ENCODE measurements around the gene TMEM139. TPM values are rescaled to one million over a fixed set of nuclear protein-coding genes. Genes with fewer than 3 reads are reported as not detected.

Gene TMEM139
- polyA plus RNA-seq, 1 of the 3 experiments (the other 2 are of a cell fraction), result 0.05 TPM

- Histone ChIP-seq H3K9me3 (peaks cover 11% of the 10 kb centered on the region; the same call in 1 of the 2 replicates), H3F3A (replicated peaks; ENCODE audit: insufficient read depth) (no peaks in the 10 kb centered on the region), H3K4me3 (ENCODE audit: low read depth in 2 of 2, low read length in 1 of 2) (no peak overlapping the region), H3K4me2 (no peak overlapping the region), H3K36me3 (replicated peaks in 1 of 2; ENCODE audit: control insufficient read depth in 1 of 2, insufficient read depth in 2 of 2, low read length in 1 of 2) (no peaks in the 10 kb centered on the region), H4K20me1 (ENCODE audit: insufficient read depth) (no peaks in the 10 kb centered on the region), H3K79me2 (ENCODE audit: insufficient read depth) (no peaks in the 10 kb centered on the region), H3K27ac (ENCODE audit: low read depth in 2 of 2, low read length in 1 of 2) (no peak overlapping the region), H3K27me3 (ENCODE audit: insufficient read depth) (no peaks in the 10 kb centered on the region), H3K9ac (no peak overlapping the region), H2AFZ (ENCODE audit: low read depth) (no peak overlapping the region), H3K4me1 (ENCODE audit: control insufficient read depth in 1 of 2, insufficient read depth in 2 of 2, low read depth in 1 of 2, low read length in 1 of 2) (no peaks in the 10 kb centered on the region), H3K9me2 (no peaks in the 10 kb centered on the region)
- 74% methylated on average over 4 of the region's 4 CpGs for WGBS (ENCODE audit: low lambda C conversion rate)
- CTCF ChIA-PET, result interaction anchor here (0.6 to 1.5 kb wide), 3 partner anchors 11 to 67 kb away, joined by 3 to 4 read pairs (median 3); no protein-coding TSS in a partner anchor
- no peak for DNase-seq
- no peak for TF ChIP-seq NRF1 (IDR thresholded peaks at IDR 0.05; ENCODE audit: low read depth, low read length)
- TF ChIP-seq MEF2A (IDR thresholded peaks at IDR 0.05; ENCODE audit: borderline replicate concordance, low read depth), result no peak
- no peak for TF ChIP-seq USF2 (IDR thresholded peaks at IDR 0.05; ENCODE audit: borderline replicate concordance, low read depth, low read length)
- no peak for TF ChIP-seq YY1 (IDR thresholded peaks at IDR 0.05; ENCODE audit: low read depth)
- TF ChIP-seq TCF12 (IDR thresholded peaks at IDR 0.05), result no peak
- no peak for TF ChIP-seq EP300 (IDR thresholded peaks at IDR 0.05; ENCODE audit: borderline replicate concordance in 1 of 2, low read depth in 1 of 2, low read length in 1 of 2)
- no peak for TF ChIP-seq CHD2 (IDR thresholded peaks at IDR 0.05; ENCODE audit: low read length, partially characterized antibody)
- TF ChIP-seq SMC3 (IDR thresholded peaks at IDR 0.05; ENCODE audit: low read depth, low read length), result no peak
- no peak for TF ChIP-seq MXI1 (IDR thresholded peaks at IDR 0.05; ENCODE audit: low read depth, low read length)
- no peak for TF ChIP-seq IRF3 (IDR thresholded peaks at IDR 0.05; ENCODE audit: low read depth, low read length)
- TF ChIP-seq RAD21 (IDR thresholded peaks at IDR 0.05; ENCODE audit: low read length), result no peak
- no peak for TF ChIP-seq FOXM1 (IDR thresholded peaks at IDR 0.05; ENCODE audit: low read depth)
- no peak for TF ChIP-seq CTCF (IDR thresholded peaks at IDR 0.05)
- no peak for TF ChIP-seq TEAD4 (IDR thresholded peaks at IDR 0.05; ENCODE audit: borderline replicate concordance, insufficient read depth)
- no peak for TF ChIP-seq POLR2AphosphoS5 (IDR thresholded peaks at IDR 0.05; ENCODE audit: low read depth, low read length)
- TF ChIP-seq SIN3A (IDR thresholded peaks at IDR 0.05; ENCODE audit: borderline replicate concordance, low read depth, low read length), result no peak
- no peak for TF ChIP-seq USF1 (IDR thresholded peaks at IDR 0.05; ENCODE audit: borderline replicate concordance, low read depth)
- TF ChIP-seq REST (IDR thresholded peaks at IDR 0.05; ENCODE audit: low read depth, low read length), result no peak
- no peak for TF ChIP-seq GATA2 (CRISPR knock-in tag; IDR thresholded peaks at IDR 0.05)
- TF ChIP-seq EZH2phosphoT487 (IDR thresholded peaks at IDR 0.05; ENCODE audit: borderline replicate concordance, low read depth), result no peak
- POLR2A ChIA-PET, result no interaction called here
These were observed 27.8 kb upstream of the TMEM139 start for GRCh38 chr7:143256932-143257331.
